Measurements from ENCODE around the gene ZFYVE9. TPM values are rescaled to one million over a fixed set of nuclear protein-coding genes. Genes with fewer than 3 reads are reported as not detected.

Gene ZFYVE9
- total RNA-seq, 1 experiment from 2014 or later: 28.4 TPM

- Histone ChIP-seq H3K4me1 (ENCODE audit: insufficient read depth, low read length) (no peaks in the 10 kb centered on the region), H3K23ac (ENCODE audit: insufficient read length, low read depth, low read length) (no peak overlapping the region), H3K14ac (ENCODE audit: insufficient read depth, low read length) (no peak overlapping the region), H4K20me1 (ENCODE audit: control insufficient read depth, insufficient read depth, insufficient read length) (no peaks in the 10 kb centered on the region), H4K5ac (ENCODE audit: insufficient read length, low read depth, low read length) (no peak overlapping the region), H3K79me2 (ENCODE audit: insufficient read depth, low read length) (no peaks in the 10 kb centered on the region; the same call in 1 of the 2 replicates), H2BK120ac (ENCODE audit: low read depth, low read length, poor library complexity, severe bottlenecking) (no peak overlapping the region), H2BK5ac (ENCODE audit: insufficient read length, low read length) (no peak overlapping the region), H3K56ac (ENCODE audit: insufficient read length, low read depth, low read length) (no peak overlapping the region), H3K18ac (ENCODE audit: insufficient read length, low read depth, low read length) (no peak overlapping the region), H3K23me2 (ENCODE audit: insufficient read length, low read depth, low read length, poor library complexity, severe bottlenecking) (no peaks in the 10 kb centered on the region), H3K79me1 (ENCODE audit: insufficient read depth, low read depth, low read length, poor library complexity, severe bottlenecking) (no peaks in the 10 kb centered on the region), H2BK15ac (ENCODE audit: low read depth, low read length) (no peak overlapping the region), H3K27ac (ENCODE audit: insufficient read length, low read depth, low read length) (no peak overlapping the region), H3T11ph (ENCODE audit: low read length) (no peak overlapping the region), H3K4me2 (ENCODE audit: insufficient read depth, insufficient read length, low read length) (no peak overlapping the region), H2AK5ac (ENCODE audit: insufficient read length, low read length) (no peak overlapping the region), H3K9ac (ENCODE audit: extremely low read depth, insufficient read length, low read length) (no peak overlapping the region), H2BK12ac (ENCODE audit: insufficient read length, low read depth, low read length) (no peak overlapping the region), H2AFZ (ENCODE audit: low read length) (no peak overlapping the region), H3K27me3 (ENCODE audit: insufficient read depth, low read length) (no peaks in the 10 kb centered on the region), H2BK20ac (ENCODE audit: low read depth, low read length, poor library complexity, severe bottlenecking) (no peak overlapping the region), H4K91ac (ENCODE audit: insufficient read length, low read depth, low read length) (no peak overlapping the region), H4K8ac (replicated peaks; ENCODE audit: insufficient read length, low read depth, low read length) (no peak overlapping the region), H3K9me3 (ENCODE audit: control insufficient read depth, low read depth, low read length) (no peaks in the 10 kb centered on the region), H3K4ac (ENCODE audit: low read depth, low read length) (no peak overlapping the region)
- Mint-ChIP-seq H3K27me3 (ENCODE audit: low read depth) (no peaks in the 10 kb centered on the region), H3K36me3 (ENCODE audit: insufficient read depth in 1 of 3, low read depth in 3 of 3) (peaks cover 0 to 19% (median 9%) of the 10 kb centered on the region in 3 experiments; a peak in 5 of 7 replicates), H3K9me3 (peaks cover 8 to 13% of the 10 kb centered on the region in 2 experiments; a peak in 4 of 5 replicates), H3K27ac (no peak overlapping the region), H3K4me1 (no peaks in the 10 kb centered on the region), H3K4me3 (no peak overlapping the region)
- TF ChIP-seq CTCF (conservative IDR thresholded peaks at IDR 0.05): no peak
- DNase-seq: no peak
- WGBS (ENCODE audit: extremely low coverage, insufficient read length, low lambda C conversion rate): no CpG with 5 or more reads among the region's 7 CpGs
Measured at GRCh38 chr1:52203935-52204625, 62.2 kb downstream of the ZFYVE9 start.
